Stimulated activated CD8-positive, alpha-beta memory T cell treated with anti-CD3 and anti-CD28 coated beads, Interleukin-4, amount 100 ng/mL, for 24 hours (primary cell): ENCODE data around the gene USP34.
"Not testable (repeated sequence)": the region's sequence is repeated elsewhere in the genome, so short reads cannot be mapped to it uniquely, and the experiment has no call there.

Experiments
- DNase-seq: peaks from one replicate; pipeline ENCODE4 v3.0.0-alpha.2; 2020; ENCODE audit warnings: low read depth

USP34 gene

DNA sequence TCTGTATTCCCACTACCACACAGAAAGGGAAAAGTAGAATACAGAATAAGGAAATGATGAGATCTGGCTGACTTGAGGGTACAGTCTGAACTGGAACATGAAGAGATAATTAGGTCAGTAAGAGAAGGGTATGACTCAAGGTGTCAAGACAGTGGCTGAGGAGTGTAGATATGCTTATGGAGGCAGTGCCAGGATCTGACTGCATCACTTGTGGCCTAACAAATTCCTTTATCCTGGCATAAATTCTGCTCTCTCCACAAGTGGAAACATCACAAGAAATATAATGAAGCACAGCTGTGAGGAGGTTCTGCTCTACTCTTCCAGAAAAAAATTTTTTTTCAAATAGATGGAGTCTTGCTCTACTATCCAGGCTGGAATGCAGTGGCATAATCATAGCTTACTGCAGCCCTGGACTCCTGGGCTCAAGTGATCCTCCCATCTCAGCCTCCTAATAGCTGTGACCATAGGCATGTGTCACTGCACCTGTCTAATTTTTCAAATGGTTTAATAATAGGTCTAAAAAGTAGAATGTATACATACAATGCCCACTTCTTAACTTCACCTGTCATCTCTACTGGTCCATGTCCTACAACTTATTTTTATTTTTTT lies 223.6 kb downstream of the USP34 start:
- no peak for DNase-seq

DNA sequence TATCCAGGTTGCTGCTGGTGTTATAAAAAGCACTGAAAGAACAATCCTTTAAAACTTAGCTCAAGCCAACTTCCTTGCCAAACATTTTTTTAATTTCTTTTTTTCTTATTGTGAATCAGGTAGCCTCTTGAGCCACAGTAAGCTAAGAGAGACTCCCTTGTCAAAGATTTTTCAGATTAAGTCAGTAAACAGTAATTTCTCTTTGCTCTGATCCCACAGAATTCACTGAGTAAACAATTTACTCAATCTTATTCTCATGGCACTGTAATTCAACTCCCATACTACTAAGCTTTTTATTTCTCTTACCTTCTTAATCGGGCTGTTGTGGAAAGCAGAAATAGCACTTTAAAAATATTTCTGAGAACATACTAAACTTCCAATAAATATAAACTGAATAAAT lies 226.2 kb downstream of the USP34 start:
- no peak for DNase-seq

DNA sequence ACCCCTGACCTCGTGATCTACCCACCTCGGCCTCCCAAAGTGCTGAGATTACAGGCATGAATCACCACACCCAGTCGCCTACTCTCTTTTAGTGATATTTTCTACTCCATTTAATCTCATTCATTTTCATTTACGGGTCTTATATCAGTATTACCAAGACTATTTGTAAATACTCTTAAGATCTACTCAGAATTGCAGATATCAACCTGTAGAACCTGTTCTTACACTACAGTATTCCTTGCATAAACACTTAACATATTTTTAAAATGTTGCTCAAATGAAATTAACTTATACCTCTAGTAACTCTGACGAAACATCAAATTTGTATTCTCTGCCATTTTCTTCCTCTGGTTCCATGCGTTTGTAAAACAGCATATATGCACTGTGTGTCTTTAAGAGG lies 229.6 kb downstream of the USP34 start:
- DNase-seq: no peak

DNA sequence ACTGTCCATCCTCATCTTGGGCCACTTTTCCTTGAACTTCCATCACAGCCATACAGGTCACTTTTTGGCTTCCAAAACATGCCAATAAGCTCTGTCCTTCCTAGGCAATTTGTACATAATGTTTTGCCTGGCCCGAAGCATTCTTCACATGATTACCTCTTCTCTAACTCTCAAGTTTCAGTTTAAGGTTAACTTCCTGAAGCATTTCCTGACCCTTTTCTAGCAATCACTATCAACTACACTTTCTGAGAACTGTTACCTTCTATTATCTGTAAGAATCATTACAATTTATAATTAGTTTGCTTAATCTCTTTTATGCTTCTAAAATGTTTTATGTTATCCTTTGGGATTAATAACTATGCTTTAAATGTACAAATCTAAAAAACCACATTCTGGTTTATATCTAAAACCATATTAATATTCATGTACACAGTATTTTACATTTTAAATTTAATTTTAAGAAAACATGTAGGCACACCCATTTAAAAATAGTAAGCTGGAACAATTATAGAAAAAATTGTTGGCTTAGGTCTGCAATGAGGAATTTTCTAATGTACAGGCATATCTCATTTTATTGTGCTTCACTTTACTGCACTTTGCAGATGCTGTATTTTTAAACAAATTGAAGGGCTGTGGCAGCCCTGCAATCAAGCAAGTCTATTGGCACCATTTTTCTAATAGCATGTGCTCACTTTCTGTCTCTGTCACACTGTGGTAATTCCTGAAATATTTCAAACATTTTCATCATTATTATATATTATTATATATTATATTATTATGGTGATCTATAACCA lies 232.5 kb downstream of the USP34 start:
- no peak for DNase-seq

DNA sequence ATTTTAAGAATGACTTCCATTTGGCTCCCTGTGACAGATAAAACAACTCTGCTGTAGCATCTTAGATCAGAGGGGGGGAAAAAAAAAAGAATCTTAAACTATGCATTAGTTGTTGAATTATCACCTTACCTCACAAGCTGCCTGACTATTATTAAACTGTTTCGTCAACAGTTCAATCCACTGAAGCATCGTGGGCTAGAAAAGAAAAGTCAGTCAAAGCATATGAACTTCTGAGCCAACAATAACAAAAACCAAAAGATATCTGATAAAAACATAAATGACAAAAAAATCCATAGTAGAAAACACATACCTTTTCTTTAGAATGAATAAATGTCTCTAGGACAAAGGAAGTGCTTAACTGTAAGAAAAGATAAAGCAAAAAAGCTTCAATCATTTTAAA lies 235.2 kb downstream of the USP34 start:
- no peak for DNase-seq

DNA sequence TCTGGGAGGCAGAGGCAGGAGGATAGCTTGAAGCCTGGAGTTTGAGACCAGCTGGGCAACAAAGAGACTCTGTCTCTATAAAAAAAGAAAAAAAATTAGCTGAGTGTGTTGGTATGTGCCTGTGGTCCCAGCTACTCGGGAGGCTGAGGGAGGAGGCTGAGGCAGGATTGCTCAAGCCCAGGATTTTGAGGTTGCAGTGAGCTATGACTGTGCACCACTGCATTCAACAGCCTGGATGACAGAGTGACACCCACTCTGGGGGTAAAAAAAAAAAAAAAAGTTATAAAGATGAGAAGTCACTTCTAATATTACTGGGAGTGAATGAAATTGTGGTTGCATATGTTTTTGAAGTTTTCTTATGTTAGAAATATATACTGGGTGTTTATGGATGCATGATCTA lies 237.3 kb downstream of the USP34 start:
- no peak for DNase-seq

DNA sequence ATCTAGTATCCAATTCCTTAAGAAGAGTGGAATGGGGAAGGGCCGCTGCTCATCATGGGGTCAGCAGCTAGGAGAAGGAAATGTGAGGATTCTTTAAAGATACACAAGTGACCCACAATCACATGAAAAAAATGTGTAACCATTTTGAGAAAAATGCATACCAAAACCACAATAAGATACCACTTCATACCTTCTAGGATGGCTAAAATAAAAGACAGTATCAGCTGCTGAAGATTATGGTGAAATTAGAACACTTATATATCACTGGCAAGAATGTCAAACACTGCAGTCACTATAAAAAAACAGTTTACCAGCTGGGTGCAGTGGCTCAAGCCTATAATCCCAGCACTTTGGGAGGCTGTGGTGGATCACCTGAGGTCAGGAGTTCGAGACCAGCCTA lies 241.0 kb downstream of the USP34 start:
- no peak for DNase-seq

DNA sequence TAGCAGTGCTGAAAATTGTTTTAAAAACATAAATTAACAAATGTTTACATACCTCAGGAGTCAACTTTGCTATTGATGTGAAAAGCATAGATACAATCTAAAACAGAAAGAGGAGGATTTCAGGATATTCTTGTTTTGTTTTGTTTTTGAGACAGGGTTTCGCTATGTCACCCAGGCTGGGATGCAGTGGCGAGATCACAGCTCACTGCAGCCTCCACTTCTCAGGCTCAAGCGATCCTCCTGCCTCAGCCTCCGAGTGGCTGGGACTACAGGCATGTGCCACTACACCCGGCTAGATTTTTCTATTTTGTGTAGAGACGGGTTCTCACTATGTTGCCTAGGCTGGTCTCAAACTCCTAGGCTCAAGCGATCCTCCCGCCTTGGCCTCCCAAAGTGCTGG lies 248.3 kb downstream of the USP34 start:
- no peak for DNase-seq

DNA sequence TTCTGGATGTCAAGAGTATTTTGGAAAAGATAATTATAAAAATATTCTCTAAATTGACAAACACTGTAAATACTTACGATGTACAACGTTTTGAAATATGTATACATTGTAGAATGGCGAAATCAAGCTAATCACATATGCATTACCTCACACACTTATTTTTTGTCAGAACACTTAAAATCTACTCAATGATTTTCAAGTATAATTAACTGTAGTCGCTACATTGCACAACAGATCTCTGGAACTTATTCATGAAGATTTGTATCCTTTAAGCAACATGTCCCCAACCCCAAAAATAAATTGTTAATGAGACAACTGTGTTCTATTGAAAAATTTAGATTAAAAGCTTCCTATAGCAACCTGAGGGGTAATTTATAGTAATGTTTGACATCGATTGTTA lies 249.1 kb downstream of the USP34 start:
- no peak for DNase-seq

DNA sequence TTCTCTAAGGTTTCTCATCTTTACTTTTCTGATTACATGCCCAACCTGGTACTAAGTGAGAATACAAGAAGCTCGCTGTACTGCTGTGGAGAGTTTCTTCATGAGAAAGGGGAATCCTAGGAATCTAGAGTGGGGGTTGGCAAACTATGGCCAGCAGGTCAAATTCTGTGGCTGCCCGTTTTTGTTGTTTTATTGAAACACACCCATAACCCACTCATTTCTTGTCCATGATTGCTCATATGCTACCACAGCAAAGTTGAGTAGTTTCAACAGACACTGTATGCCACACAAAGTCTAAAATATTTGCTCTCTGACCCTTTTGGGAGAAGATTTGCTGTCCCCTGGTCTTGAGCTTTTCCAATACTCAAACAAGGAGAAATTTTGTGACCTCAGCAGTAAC lies 250.1 kb downstream of the USP34 start:
- DNase-seq: no peak

DNA sequence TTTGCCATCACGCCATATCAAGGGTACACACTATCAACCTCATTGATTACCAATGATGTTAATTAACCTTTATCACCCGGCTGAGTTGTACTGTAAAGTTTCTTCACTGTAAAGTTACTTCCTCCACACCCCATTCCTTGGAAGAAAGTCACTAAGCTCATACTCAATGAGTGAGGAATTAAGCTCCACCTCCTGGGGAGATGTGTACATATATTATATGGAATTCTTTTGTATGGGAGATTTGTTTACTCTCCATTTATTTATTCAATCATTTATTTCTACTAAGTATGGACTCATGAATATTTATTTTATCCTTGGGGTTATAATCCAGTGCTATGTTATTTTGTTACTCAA lies 252.1 kb downstream of the USP34 start:
- DNase-seq: no peak

DNA sequence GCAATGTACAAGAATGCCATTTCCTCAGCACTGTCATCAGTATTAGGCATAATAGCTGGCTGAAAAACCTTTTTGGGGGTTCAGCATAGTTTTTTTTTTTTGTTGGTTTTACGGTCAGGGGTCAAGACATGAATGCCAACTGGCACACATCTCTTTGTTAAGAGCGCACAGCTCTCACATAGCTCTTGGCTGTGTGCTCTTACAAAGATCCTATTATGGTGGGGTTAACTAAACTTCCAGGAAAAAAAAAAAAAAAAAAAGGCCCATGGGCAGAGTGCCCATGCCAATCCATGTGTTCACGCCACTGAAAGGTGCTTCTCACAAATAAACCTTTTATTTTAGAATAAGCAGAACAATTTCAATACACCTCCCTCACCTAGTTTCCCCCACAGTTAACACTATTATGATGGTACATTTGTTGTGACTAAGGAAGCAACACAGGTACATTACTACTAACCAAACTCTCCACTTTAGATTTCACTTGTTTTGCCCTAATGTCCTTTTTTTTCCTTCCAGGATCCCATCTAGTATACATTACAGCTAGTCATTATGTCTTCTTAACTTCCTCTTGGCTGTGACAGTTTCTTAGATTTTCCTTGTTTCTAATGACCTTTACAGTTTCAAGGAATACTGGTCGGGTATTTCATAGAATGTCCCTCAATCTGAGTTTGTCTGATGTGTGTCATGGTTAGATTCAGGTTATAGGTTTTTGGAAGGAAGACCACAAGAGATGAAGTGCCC lies 252.6 kb downstream of the USP34 start:
- DNase-seq: no peak

DNA sequence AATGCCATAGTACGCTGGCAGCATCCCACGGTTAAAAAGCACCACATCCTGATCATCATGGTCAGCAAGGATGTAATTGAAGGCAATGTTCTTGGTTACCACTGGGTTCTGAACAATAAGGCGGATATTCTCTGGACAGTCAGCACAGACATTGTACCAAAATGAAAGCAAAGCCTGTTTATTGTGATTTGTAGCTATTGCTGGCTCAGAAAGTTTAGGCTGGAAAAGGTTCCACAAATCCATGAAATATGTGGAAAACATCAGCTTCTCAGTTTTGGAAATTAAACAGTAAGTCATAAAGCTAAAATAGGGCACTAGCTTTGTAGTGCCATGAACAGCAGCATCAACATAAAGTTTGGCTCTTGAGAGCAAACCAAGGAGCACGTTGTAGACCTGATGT lies 256.7 kb downstream of the USP34 start:
- no peak for DNase-seq

DNA sequence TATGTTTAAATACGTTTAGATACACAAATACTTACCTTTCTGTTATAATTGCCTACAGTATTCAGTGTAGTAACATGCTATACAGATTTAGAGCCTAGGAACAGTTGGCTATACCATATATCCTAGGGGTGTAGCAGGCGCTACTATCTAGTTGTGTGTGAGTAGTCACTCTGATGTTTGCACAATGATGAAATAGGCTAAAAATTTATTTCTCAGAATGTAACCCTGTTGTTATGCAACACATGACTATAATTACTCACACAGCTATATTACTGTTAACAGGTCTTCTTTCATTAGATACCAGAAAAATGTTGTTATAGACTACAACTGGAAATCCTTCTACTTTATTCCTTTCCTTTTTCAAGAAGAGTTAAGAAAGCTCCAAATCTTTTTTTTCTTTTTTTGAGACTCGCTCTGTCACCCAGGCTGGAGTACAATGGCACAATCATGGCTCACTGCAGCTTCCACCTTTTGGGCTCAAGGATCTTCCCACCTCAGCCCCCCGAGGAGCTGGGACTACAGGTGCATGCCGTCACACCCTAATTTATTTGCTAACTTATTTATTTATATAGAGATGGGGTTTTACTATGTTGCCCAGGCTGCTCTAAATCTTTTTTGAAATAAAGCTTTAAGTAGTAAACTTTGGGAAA lies 260.4 kb downstream of the USP34 start:
- no peak for DNase-seq

DNA sequence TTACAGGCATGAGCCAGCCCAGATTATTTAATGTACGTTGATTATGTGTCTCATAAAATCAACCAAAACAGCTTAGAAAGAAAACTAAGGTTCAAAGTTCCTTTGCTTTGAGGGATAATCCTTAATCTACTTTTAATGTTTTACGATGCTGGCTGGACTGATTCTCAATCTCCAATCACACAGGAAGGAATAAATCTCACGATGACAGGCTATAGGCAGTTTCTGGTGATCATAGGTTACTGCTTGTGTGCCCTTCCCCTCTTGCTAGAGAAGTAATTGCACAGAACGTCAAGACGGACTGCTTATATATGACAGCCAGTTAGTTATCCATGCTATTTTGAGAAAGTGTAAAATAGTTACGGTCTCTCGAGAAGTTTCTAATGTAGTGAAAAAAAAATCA lies 265.8 kb downstream of the USP34 start:
- no peak for DNase-seq

DNA sequence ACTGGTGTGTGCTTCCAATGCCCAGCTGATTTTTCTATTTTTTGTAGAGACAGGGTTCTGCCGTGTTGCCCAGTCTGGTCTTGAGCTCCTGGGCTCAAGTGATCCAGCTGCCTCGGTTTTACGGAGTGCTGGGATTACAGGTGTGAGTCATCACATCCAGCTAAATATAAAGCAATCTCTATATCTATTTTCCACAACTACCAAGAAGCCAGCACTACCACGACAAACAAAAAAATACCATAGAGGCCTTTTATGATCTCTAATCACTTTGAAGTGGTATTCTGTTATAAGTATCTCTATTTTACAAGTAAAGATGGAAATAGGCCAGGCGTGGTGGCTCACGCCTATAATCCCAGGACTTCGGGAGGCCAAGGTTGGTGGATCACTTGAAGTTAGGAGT lies 274.2 kb downstream of the USP34 start:
- DNase-seq: no peak

DNA sequence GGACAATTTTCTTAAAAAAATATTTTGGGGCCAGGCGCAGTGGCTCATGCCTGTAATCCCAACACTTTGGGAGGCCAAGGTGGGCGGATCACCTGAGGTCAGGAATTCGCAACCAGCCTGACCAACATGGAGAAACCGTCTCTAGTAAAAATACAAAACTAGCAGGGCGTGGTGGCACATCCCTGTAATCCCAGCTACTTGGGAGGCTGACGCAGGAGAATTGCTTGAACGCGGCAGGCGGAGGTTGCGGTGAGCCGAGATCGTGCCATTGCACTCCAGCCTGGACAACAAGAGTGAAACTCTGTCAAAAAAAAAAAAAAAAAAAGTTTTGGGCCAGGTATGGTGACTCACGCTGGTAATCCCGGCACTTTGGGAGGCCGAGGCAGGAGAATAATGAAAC lies 276.2 kb downstream of the USP34 start:
- not testable (repeated sequence) for DNase-seq

DNA sequence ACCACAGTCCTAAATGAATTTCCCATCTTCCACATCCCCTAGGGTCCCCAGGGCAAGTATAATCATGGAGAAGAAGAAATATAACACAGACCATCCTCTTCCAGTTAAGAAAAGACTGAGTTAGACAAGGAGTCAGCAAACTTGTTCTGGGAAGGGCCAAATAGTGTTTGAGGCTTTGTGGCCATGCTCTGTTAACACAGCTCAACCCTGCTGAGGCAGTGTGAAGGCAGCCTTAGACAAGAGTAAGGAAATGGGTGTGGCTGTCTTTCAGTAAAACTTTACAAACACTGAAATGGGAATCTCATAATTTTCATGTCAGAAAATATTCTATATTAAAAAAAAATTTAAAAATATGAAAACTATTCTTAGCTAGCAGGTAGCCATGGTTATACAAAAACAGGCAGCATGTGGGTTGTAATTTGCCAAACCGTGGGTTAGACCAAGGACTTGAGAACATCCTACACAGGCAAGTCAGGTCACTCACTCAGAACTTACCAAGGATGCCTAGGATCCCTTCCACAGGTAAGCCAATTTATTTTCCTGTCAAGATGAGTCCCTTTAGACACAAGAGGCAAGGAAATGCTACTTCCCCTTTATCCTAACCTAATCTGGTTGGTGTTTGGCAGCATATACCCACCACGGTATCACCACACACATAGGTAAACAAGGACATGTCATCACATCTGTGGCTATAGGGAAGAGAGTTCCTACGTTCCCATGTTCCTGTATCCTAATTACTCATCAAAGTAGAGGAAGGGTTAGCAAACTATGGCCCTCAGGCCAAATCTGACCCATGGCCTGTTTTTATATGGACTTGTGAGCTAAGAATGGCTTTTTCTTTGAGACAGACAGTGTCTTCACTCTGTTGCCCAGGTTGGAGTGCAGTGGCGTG lies 277.0 kb downstream of the USP34 start:
- no peak for DNase-seq

DNA sequence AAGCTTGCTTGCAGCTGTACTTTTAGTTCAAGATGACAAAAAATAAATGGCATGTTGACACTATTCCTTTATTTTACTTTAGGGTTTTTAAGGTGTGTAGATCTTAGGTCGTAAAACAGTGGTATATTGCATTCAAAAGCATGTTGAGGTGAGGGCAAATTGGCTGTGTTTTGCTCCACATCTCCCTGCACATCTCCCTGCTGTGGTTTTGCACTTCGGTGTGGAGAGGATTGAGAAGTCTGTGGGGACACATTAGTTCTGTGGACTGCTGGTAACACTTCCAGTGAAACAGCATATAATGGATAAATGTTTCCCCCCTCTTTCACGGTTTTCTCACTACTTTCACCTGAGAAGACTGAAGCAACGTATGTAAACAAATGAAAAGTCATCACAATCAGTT lies 283.8 kb downstream of the USP34 start:
- DNase-seq: no peak

DNA sequence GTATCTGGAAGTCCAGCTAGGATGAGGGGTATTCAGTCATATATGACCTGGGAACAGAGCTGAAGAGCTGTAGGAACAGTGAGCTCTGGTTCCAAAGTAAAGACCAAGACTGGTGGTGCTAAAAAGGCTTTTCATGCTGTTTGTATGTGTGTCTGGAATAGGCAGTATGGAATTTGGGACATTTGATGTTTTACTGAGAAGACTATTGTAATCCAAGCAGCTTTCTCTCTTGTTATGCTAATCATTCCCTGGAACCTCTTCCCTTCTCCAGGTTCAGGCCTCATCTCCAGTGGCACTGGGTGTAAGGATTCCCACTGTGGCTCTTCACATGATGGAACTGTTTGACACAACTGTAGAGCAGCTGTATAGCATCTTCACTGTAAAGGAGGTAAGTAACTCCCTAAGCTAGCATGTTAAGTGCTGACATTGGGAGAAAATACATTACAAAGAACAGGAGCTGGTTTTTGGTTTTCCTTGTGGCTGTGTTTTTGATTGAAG lies 285.6 kb downstream of the USP34 start:
- no peak for DNase-seq

DNA sequence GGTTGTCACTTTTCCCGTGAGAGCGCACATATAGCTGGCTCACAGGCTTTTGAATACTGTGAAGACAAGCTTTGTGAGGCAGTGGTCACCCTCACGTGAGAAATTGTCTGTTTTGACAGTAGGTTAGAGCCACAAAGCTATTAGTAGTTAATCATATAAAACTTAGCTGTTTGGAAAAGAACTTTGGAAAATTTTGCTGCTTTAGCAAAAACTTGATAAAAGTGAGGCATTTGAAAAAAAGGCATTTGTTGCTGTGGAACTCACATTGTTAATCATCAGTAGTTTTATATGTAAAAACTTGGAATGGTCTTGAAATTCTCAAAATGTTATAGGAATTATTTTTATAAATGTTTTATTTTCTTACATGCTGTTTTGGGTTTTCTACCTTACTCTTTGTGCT lies 286.6 kb downstream of the USP34 start:
- no peak for DNase-seq

DNA sequence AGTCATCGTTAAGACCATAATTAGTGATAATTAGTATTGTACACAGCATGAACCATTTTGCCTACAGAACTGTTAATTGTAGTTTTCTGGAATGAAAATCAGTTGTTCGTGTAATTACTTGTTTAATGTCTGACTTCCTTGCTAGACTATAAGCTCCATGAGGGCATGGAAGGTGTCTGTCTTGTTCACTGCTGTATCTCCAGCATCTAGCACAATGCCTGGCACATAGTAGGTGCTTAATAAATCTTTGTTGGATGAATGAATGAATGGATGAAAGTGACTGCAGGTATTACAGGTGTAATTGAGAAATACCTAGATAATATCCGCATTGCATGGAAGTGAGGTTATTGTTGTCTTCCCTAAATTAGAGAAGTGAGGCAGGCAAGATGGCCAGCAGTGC lies 287.1 kb downstream of the USP34 start:
- DNase-seq: no peak
